Ovary (tissue), 3 donors: ENCODE results near the gene ILF3.

Experiments
- EP300 ChIP-seq: sonication (generic); formaldehyde crosslinking; IDR thresholded peaks from one replicate; pipeline ENCODE4 v1.6.1; 2017; ENCODE audit warnings: antibody characterized with exemption
- TF ChIP-seq, protein P1 (sequence below), 3 donors: fragments of 450-650 bp in 2 of 3; fragments of 200-600 bp in 1 of 3; IDR thresholded peaks; one replicate each; pipeline versions ENCODE4 v1.5.1 to v1.8.0; 2016 to 2022; ENCODE audit warnings: antibody characterized with exemption in 3 of 3, mild to moderate bottlenecking in 1 of 3
- donor health status: DM: no; HTN: no; CAD: no.

DNA sequence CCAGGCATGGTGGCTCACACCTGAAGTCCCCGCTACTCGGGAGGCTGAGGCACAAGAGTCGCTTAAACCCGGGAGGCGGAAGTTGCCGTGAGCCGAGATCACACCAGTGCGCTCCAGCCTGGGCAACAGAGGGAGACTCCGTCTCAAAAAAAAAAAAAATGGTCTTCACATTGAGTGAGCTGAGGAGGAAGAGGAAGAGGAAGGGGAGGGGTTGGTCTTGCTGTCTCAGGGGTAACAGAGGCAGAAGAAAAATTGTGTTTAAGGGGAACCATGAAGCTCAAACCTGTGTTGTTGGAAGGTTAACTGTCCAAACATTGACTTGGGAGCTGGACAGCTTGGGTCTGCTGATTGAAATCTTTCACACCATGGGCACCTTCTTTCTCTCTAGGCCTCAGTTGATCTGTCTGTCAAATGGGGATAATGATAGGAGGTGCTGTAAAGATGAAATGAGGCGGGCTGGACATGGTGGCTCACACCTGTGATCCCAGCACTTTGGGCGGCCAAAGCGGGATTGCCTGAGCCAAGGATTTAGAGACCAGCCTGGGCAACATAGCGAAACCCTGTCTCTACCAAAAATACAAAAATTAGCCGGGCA is 38.6 kb upstream of the ILF3 start:
- TF ChIP-seq EP300 = no peak
- TF ChIP-seq, protein P1, sequence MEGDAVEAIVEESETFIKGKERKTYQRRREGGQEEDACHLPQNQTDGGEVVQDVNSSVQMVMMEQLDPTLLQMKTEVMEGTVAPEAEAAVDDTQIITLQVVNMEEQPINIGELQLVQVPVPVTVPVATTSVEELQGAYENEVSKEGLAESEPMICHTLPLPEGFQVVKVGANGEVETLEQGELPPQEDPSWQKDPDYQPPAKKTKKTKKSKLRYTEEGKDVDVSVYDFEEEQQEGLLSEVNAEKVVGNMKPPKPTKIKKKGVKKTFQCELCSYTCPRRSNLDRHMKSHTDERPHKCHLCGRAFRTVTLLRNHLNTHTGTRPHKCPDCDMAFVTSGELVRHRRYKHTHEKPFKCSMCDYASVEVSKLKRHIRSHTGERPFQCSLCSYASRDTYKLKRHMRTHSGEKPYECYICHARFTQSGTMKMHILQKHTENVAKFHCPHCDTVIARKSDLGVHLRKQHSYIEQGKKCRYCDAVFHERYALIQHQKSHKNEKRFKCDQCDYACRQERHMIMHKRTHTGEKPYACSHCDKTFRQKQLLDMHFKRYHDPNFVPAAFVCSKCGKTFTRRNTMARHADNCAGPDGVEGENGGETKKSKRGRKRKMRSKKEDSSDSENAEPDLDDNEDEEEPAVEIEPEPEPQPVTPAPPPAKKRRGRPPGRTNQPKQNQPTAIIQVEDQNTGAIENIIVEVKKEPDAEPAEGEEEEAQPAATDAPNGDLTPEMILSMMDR (IDR thresholded peaks at IDR 0.05) = no peak
